Heart left ventricle (tissue), 16 donors: Measurements from ENCODE around the gene BLTP1. TPM values are rescaled to one million over a fixed set of nuclear protein-coding genes. Genes with fewer than 3 reads are reported as not detected.

ENCODE experiments used
- ATAC-seq, 4 donors: fragments of 200-7000 bp; cut with Tn5 transposase; one replicate each; pipeline ENCODE4 v1.9.1; 2020 to 2022; ENCODE audit warnings: moderate library complexity in 4 of 4, mild to moderate bottlenecking in 3 of 4, moderate number of reproducible peaks in 1 of 4
- DNase-seq, 5 donors: peaks; one replicate each; pipeline ENCODE4 v3.0.0-alpha.2; 2020
- H3K27ac ChIP-seq, 12 donors: fragments of 200-600 bp; sonication (generic) in 4 of 12; one replicate each; pipeline versions ENCODE4 v1.5.0 to v1.8.0; 2016 to 2022; ENCODE audit warnings: mild to moderate bottlenecking in 2 of 12
- H3K27me3 ChIP-seq, 9 donors: fragments of 200-600 bp; sonication (generic) in 2 of 9; one replicate each; pipeline versions ENCODE4 v1.5.1 to v1.8.0; 2016 to 2022; ENCODE audit warnings: mild to moderate bottlenecking in 3 of 9
- H3K36me3 ChIP-seq, 9 donors: fragments of 200-600 bp; sonication (generic) in 2 of 9; one replicate each; pipeline versions ENCODE4 v1.5.0 to v1.8.0; 2018 to 2022; ENCODE audit warnings: mild to moderate bottlenecking in 2 of 9
- H3K4me1 ChIP-seq, 12 donors: fragments of 200-600 bp; sonication (generic) in 4 of 12; one replicate each; pipeline versions ENCODE4 v1.5.0 to v1.8.0; 2016 to 2022; ENCODE audit warnings: mild to moderate bottlenecking in 3 of 12
- H3K4me3 ChIP-seq, 12 donors: fragments of 200-600 bp; sonication (generic) in 4 of 12; one replicate each; pipeline versions ENCODE4 v1.5.0 to v1.8.0; 2017 to 2022; ENCODE audit warnings: mild to moderate bottlenecking in 9 of 12, moderate library complexity in 4 of 12
- H3K9me3 ChIP-seq, 12 donors: fragments of 200-600 bp; sonication (generic) in 4 of 12; one replicate each; pipeline versions ENCODE4 v1.5.0 to v1.8.0; 2016 to 2022; ENCODE audit warnings: mild to moderate bottlenecking in 1 of 12
- POLR2A ChIP-seq, 2 donors: fragments of 450-650 bp; IDR thresholded peaks; one replicate each; pipeline ENCODE4 v1.6.1; 2017; ENCODE audit warnings: antibody characterized with exemption in 2 of 2, mild to moderate bottlenecking in 2 of 2, moderate library complexity in 2 of 2
- WGBS, 4 donors: extraction: QIAGEN DNeasy Blood & Tissue Kit in 2 of 4; methylation state at CpG; one replicate each; pipeline versions ENCODE4 v1.1.5 to v1.1.7; 2013 to 2018; 5-methylcytosine and 5-hydroxymethylcytosine counted together
- intact Hi-C, 10 donors: fragments of 100-400 bp; cut with DNase I; formaldehyde crosslinking; loops; one replicate each; pipeline versions ENCODE4 v1.11.1 to v1.14.2; 2022
- polyA plus RNA-seq, 2 donors: library from polyadenylated mRNA; stranded (reverse); fragments of 200-250 nt; gene quantifications; one replicate each; pipeline ENCODE4 v1.2.3, GENCODE V29; 2013
- total RNA-seq, 9 donors: library from RNA; depleted of rRNA in 2 of 9; stranded (reverse); fragments of >200 nt in 2 of 9; fragmentation: NEBNext Ultra II Directional in 3 of 9; extraction: Animal tissue kit (Norgen Biotek cat#: 25700) in 3 of 9; gene quantifications; one replicate each; pipeline versions ENCODE4 v1.1.0 to v1.2.4, GENCODE V29; 2016 to 2023
- TF ChIP-seq, protein P1 (sequence below), 12 donors: fragments of 200-600 bp; sonication (generic) in 4 of 12; IDR thresholded peaks; one replicate each; pipeline versions ENCODE4 v1.5.0 to v1.8.0; 2018 to 2022; ENCODE audit warnings: antibody characterized with exemption in 12 of 12, mild to moderate bottlenecking in 5 of 12
- donor health status: ischemic (EF 13 %, LVEDD 7.1; RV severe dilation, severe dysfunction).
- donor health status: healthy with polysubstance abuse.
- donor health status: DM: no; HTN: yes; CAD: no.
- donor health status: DM: no; HTN: no; CAD: no.
- donor health status: ischemic (EF 25% LVEDD 6.9; RV normal size, moderate dysfunction).
- donor health status: ischemic (EF 25% LVEDD 5.7; RV mildly dilated, moderate dysfunction).
- donor health status: healthy.
- donor health status: DM: yes; HTN: yes; CAD: no.
- donor health status: ischemic (EF 35%, LVEDD 5.7; RV mildly dilated, moderate dysfunction).
- donor health status: nonischemic (EF 11% LVEDD 7.7; RV severe dilation, severe dysfunction).
- donor health status: DM: yes; HTN: yes; CAD: no.
- donor health status: PGD.
- donor health status: ischemic (EF 29% LVEDD 5.4; RV normal size, mild dysfunction).
- donor health status: nonischemic (EF 23%, LVEDD 6.1; RV moderate dilation, normal function).

The BLTP1 gene
- total and polyA plus RNA-seq, 11 donors = 8.8 to 53.9 (median 44.7) TPM

GRCh38 chr4:122117743-122118142, 34.4 kb upstream of the BLTP1 start:
- intact Hi-C loops = no loop called here
- TF ChIP-seq, protein P1, sequence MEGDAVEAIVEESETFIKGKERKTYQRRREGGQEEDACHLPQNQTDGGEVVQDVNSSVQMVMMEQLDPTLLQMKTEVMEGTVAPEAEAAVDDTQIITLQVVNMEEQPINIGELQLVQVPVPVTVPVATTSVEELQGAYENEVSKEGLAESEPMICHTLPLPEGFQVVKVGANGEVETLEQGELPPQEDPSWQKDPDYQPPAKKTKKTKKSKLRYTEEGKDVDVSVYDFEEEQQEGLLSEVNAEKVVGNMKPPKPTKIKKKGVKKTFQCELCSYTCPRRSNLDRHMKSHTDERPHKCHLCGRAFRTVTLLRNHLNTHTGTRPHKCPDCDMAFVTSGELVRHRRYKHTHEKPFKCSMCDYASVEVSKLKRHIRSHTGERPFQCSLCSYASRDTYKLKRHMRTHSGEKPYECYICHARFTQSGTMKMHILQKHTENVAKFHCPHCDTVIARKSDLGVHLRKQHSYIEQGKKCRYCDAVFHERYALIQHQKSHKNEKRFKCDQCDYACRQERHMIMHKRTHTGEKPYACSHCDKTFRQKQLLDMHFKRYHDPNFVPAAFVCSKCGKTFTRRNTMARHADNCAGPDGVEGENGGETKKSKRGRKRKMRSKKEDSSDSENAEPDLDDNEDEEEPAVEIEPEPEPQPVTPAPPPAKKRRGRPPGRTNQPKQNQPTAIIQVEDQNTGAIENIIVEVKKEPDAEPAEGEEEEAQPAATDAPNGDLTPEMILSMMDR (IDR thresholded peaks at IDR 0.05) = no peak
- no peak for TF ChIP-seq POLR2A (IDR thresholded peaks at IDR 0.05)
- Histone ChIP-seq H3K4me1 (peaks cover 0 to 11% (median 0%) of the 10 kb centered on the region in 12 donors), H3K9me3 (peaks cover 0 to 6% (median 0%) of the 10 kb centered on the region in 12 donors), H3K27me3 (no peaks in the 10 kb centered on the region), H3K27ac (no peak overlapping the region), H3K36me3 (no peaks in the 10 kb centered on the region), H3K4me3 (no peak overlapping the region)
- DNase-seq = no peak
- 77 to 93% (median 90%) methylated on average over 1 of the region's 1 CpG for WGBS, 4 donors
- ATAC-seq = no peak

- H3K9me3 ChIP-seq = peaks cover 0 to 11% (median 0%) of the 10 kb centered on the region in 12 donors
- H3K4me1 ChIP-seq = peaks cover 0 to 11% (median 0%) of the 10 kb centered on the region in 12 donors
- no peak overlapping the region for H3K27ac ChIP-seq
- intact Hi-C loops = no loop called here
- WGBS, 4 donors = 39 to 60% (median 49%) methylated on average over 1 of the region's 1 CpG
- ATAC-seq = no peak
- no peak for TF ChIP-seq POLR2A (IDR thresholded peaks at IDR 0.05)
- TF ChIP-seq, protein P1 (IDR thresholded peaks at IDR 0.05) = no peak
- H3K27me3 ChIP-seq = no peaks in the 10 kb centered on the region
- no peak for DNase-seq
- H3K36me3 ChIP-seq = no peaks in the 10 kb centered on the region
- H3K4me3 ChIP-seq = no peak overlapping the region
Measured at GRCh38 chr4:122118243-122118642, 33.9 kb upstream of the BLTP1 start.

GRCh38 chr4:122119739-122120138, 32.4 kb upstream of the BLTP1 start:
- TF ChIP-seq, protein P1 (IDR thresholded peaks at IDR 0.05) = no peak
- no peak for TF ChIP-seq POLR2A (IDR thresholded peaks at IDR 0.05)
- Histone ChIP-seq H3K4me1 (peaks cover 0 to 11% (median 0%) of the 10 kb centered on the region in 12 donors), H3K9me3 (peaks cover 0 to 15% (median 0%) of the 10 kb centered on the region in 12 donors), H3K36me3 (no peaks in the 10 kb centered on the region), H3K27me3 (no peaks in the 10 kb centered on the region), H3K27ac (no peak overlapping the region), H3K4me3 (no peak overlapping the region)
- 98 to 100% (median 100%) methylated on average over 1 of the region's 1 CpG for WGBS, 4 donors
- no peak for ATAC-seq
- no peak for DNase-seq
- intact Hi-C loops = no loop called here

DNA sequence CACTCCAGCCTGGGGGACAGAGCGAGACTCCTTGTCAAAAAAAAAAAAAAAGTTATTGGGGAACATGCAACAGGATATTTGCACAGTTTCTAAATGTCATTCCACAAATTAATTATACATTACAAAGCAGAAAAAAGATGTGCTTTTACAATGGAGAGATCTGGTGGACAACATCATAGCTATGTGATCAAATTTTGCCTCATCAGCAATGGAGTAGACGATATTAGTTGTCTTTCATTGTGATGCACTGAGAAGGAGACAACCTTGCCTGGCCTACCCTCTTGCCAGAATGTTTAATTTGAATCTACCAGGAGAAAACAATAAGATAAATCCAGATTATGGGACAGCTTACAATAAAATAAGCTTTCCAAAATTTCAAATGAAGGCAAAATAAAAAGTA, 30.5 kb upstream of the BLTP1 start:
- intact Hi-C loops = no loop called here
- no peak for DNase-seq
- no peak for TF ChIP-seq POLR2A (IDR thresholded peaks at IDR 0.05)
- TF ChIP-seq, protein P1 (IDR thresholded peaks at IDR 0.05) = no peak
- WGBS, 4 donors = 84 to 92% (median 89%) methylated on average over 2 of the region's 2 CpGs
- Histone ChIP-seq H3K36me3 (no peaks in the 10 kb centered on the region), H3K4me3 (no peak overlapping the region), H3K27ac (no peak overlapping the region), H3K4me1 (peaks cover 0 to 11% (median 0%) of the 10 kb centered on the region in 12 donors), H3K9me3 (peaks cover 0 to 15% (median 0%) of the 10 kb centered on the region in 12 donors), H3K27me3 (no peaks in the 10 kb centered on the region)
- ATAC-seq = no peak
